ENCODE data around the gene ASAP2.

The ASAP2 gene

DNA sequence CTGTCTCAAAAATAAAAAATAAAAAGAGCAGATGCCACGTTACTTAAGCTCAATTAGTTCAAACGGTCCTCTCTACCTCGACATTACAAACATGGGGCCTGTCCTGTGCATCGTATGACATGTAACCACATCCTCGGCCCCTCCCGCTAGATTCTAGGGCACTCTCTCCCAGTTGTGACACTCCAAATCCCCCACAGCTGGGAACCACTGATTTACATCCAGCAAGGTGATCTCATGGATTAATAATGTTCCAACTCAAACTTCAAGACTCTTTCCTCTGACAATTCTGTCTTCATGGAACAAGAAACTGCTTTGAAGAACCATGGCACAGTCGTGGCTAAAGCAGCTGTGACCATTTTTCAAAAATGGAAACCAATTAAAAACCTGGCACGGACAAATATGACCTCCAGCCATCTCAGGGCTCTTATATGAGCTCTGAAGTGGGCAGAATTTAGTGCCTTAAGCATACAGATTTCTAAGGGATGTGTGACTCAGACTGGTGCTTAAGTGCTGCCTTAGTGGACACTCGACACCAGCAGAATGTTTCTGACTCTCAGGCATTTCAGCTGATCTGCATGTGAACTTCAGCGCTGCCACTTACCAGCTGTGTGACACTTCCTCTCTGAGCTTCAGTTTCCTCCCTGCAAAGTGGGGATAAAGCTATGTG is 31.7 kb upstream of the ASAP2 start:
- H3K4me3 ChIP-seq (ENCODE audit: low read depth, low read length), result no peak overlapping the region
- TF ChIP-seq, protein P1, sequence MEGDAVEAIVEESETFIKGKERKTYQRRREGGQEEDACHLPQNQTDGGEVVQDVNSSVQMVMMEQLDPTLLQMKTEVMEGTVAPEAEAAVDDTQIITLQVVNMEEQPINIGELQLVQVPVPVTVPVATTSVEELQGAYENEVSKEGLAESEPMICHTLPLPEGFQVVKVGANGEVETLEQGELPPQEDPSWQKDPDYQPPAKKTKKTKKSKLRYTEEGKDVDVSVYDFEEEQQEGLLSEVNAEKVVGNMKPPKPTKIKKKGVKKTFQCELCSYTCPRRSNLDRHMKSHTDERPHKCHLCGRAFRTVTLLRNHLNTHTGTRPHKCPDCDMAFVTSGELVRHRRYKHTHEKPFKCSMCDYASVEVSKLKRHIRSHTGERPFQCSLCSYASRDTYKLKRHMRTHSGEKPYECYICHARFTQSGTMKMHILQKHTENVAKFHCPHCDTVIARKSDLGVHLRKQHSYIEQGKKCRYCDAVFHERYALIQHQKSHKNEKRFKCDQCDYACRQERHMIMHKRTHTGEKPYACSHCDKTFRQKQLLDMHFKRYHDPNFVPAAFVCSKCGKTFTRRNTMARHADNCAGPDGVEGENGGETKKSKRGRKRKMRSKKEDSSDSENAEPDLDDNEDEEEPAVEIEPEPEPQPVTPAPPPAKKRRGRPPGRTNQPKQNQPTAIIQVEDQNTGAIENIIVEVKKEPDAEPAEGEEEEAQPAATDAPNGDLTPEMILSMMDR (IDR thresholded peaks at IDR 0.05; ENCODE audit: borderline replicate concordance, insufficient read depth, low read depth, low read length), result no peak

DNA sequence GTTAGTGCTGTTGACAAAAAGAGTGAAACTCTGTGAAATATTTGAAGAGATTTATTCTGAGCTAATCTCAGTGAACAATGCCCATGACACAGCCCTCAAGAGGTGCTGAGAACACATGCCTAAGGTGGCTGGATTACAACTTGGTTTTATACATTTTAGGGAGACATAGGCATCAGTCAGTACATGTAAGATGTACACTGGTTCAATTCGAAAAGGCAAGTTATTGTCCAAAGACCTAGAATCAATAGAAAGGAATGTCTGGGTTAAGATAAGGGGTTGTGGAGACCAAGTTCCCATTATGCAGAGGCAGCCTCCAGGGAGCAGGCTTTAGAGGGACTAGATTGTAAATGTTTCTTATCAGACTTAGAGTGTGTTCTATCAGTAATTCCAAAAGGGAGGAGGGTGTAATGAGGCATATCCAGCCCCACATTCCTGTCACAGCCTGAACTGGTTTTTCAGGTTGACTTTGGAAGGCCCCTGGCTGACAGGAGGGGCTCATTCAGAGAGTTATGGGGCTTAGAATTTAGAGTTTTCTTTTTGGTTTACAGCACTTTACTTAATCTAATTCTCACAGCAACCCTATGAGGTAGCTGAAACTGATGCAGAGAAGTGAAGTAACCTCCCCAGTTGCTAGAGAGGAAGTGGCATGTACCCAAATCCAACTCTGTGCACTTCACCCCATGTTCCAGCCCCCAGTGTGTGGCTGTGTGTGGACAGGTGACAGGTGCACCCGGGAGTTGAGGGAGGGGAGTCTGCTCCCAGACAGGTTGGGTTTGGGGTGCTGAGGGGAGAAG is 28.3 kb upstream of the ASAP2 start:
- no peak overlapping the region for H3K4me3 ChIP-seq (ENCODE audit: low read depth, low read length)
- TF ChIP-seq, protein P1 (IDR thresholded peaks at IDR 0.05; ENCODE audit: borderline replicate concordance, insufficient read depth, low read depth, low read length), result no peak

DNA sequence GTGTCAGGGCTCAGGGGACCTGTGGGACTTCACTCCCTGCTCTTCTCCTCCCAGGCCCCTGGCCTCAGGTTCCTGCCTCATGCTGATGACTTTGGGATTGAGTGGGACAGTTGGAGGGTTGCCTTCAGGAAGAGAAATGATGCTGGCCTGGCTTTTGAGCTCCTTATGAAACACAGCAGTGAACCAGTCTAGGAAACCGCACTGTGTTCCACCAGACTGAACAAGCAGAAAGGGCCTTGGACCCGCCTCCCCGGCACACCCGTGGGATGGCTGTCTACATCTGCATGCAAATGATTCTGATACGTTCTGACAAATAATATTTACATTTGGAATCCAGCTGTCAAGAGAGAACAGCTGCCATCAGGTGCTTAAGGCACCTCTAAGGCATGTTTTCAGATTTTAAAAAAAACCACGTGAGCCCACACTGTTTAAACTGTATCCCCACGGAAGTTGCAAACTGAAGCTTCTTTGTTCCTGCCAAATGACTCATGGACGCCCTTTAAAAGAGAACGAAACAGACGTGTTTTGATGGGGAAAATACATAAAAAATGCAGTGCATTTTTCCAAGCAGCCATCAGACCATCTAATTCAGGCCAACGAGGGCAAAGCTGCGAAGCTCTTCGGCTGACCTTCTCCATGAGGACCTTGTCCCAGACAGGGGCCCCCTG is 27.6 kb upstream of the ASAP2 start:
- TF ChIP-seq, protein P1 (IDR thresholded peaks at IDR 0.05; ENCODE audit: borderline replicate concordance, insufficient read depth, low read depth, low read length), result no peak
- H3K4me3 ChIP-seq (ENCODE audit: low read depth, low read length), result no peak overlapping the region

DNA sequence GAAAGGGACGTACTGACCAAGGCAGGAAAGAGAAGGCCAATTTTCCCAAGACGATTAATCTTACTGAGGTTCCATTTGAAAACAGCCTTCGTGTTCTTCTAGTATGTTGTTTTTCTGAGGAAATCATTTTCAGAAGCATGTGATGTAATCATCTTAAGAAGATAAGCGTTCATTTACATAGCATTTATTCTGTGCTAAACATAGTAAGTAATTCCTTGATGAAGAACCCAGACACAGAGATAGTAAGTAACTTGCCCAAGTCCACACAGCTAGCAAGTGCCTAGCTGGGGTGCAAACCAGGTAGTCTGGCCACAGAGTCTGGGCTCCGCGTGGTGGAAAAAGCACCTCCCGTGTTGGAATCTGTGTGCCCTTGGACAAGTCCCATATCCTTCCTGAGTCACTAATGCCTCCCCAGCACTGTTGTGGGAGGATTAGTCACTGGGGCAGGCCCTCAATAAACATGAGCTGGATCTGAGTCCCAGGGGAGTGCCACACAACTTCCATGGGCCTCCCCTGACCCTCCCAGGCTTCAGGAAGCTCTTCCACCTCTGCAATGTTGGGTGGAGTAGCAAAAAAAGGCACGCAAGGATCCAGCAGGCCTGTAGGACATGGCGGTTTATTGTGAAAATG is 26.9 kb upstream of the ASAP2 start:
- TF ChIP-seq, protein P1 (IDR thresholded peaks at IDR 0.05; ENCODE audit: borderline replicate concordance, insufficient read depth, low read depth, low read length), result no peak
- no peak overlapping the region for H3K4me3 ChIP-seq (ENCODE audit: low read depth, low read length)

DNA sequence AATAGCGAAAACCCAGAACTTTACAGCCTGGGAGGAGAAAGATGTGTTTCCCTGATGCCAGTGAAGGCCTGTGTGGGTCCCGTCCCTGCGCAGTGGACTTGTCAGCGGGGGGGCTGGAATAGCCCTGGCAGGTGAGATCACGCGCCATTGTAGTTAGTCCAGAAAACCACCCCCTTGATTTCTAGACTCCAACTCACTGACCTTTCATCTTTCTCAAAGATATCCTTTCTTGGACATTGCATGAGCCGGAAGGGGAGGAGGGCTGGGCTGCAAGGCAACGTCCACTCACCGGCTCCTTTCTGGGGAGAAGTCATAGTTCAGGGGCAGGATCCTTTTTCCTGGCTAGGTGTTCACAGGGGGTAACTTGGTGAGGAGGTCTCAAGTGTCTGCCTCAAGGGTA is 22.3 kb upstream of the ASAP2 start:
- TF ChIP-seq, protein P1 (IDR thresholded peaks at IDR 0.05; ENCODE audit: borderline replicate concordance, insufficient read depth, low read depth, low read length), result no peak
- no peak overlapping the region for H3K4me3 ChIP-seq (ENCODE audit: low read depth, low read length)

DNA sequence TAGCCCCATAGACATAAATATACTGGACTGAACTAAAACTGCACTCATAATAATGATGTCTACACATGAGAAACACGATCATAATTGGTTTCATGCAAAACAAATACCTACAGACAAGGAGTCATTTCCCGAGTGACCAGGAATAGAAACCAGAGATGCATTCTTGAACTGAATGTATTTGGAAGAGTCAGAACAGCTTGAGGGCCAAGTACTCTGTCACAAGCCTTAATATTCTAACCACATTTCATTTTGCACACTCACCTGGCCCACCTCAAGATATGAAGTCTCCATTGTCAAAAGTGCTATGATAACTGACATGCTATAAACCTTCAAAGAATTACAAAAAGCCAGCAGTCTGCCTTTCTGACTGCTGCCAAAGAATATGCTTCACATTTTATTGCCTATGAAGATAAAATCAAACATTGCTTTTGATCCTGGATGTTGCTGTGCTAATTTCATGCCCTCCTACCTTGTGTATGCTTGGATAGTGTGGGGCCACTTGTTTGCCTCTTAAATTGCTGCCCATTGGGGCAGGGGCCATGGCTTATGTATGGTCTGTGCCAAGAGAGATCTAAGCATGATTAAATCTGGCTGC is 18.9 kb upstream of the ASAP2 start:
- H3K4me3 ChIP-seq (ENCODE audit: low read depth, low read length), result no peak overlapping the region
- TF ChIP-seq, protein P1 (IDR thresholded peaks at IDR 0.05; ENCODE audit: borderline replicate concordance, insufficient read depth, low read depth, low read length), result no peak

Measured in GM12875 (cell line).